Endothelial cell of umbilical vein (primary cell): ENCODE data around the gene INPP4B. TPM values are rescaled to one million over a fixed set of nuclear protein-coding genes. Genes with fewer than 3 reads are reported as not detected.

Experiments used
- BruUV-seq: library from RNA; stranded (reverse); fragments of 400-500 nt; replicated peaks from 2 replicates; lab custom pipeline; 2021; lab: Mats Ljungman, UMichigan
- CTCF ChIA-PET: fragments of 300-600, 350-600 bp; sonication (Branson Sonifier 250); formaldehyde crosslinking; loops from one replicate; lab custom pipeline; 2021; ENCODE audit warnings: antibody characterized with exemption, inconsistent platforms; lab: Charles Lee
- POLR2A ChIA-PET: fragments of 300-600, 350-600 bp; sonication (Branson Sonifier 250); formaldehyde crosslinking; loops from one replicate; lab custom pipeline; 2021; ENCODE audit warnings: antibody characterized with exemption, inconsistent platforms; lab: Charles Lee
- DNase-seq: peaks from one replicate; pipeline ENCODE4 v3.0.0-alpha.2; 2011; ENCODE audit warnings: low read depth, low spot score
- FAIRE-seq: peaks from 2 replicates; lab custom pipeline; 2011; peaks lifted over from hg19 to GRCh38; lab: Jason Lieb, UNC
- H2AFZ ChIP-seq: 2 replicates; pipeline ENCODE4 v1.6.0; 2012; ENCODE audit warnings: low read depth, low read length, control low read depth, inconsistent platforms
- H3K27ac ChIP-seq: 2 replicates; pipeline ENCODE4 v1.5.1; 2011; ENCODE audit warnings: low read depth, mild to moderate bottlenecking, control low read depth, low read length, moderate library complexity; ENCODE audit not compliant: insufficient read depth
- H3K27me3 ChIP-seq, 2 experiments: 2 replicates each; pipeline versions ENCODE4 v1.6.0 to v1.6.1; 2011; ENCODE audit warnings: low read length in 2 of 2, mixed read lengths in 1 of 2; ENCODE audit not compliant: control insufficient read depth in 2 of 2, insufficient read depth in 2 of 2
- H3K36me3 ChIP-seq, 2 experiments: 2 replicates in 1 of 2; 3 replicates in 1 of 2; pipeline ENCODE4 v1.5.1; 2011; ENCODE audit warnings: low read length in 2 of 2, mild to moderate bottlenecking in 1 of 2, moderate library complexity in 1 of 2; ENCODE audit not compliant: control insufficient read depth in 2 of 2, insufficient read depth in 2 of 2; ENCODE audit errors: extremely low read depth in 1 of 2
- H3K4me1 ChIP-seq: 3 replicates; pipeline ENCODE4 v1.5.1; 2011; ENCODE audit warnings: mild to moderate bottlenecking, low read length; ENCODE audit not compliant: control insufficient read depth, insufficient read depth; ENCODE audit errors: extremely low read depth
- H3K4me2 ChIP-seq: 2 replicates; pipeline ENCODE4 v1.6.1; 2011; ENCODE audit warnings: low read length, control low read depth, mixed read lengths; ENCODE audit not compliant: insufficient read depth
- H3K4me3 ChIP-seq, 3 experiments: fragments of 200-600 bp in 1 of 3; sonication (generic), shearing (Covaris generic) in 1 of 3; replicated peaks in 1 of 3; 2 replicates each; pipeline ENCODE4 v1.5.1; 2011 to 2016; ENCODE audit warnings: control low read depth in 3 of 3, low read length in 3 of 3, mild to moderate bottlenecking in 2 of 3, inconsistent platforms in 1 of 3, low read depth in 1 of 3, moderate library complexity in 1 of 3; ENCODE audit not compliant: insufficient read depth in 1 of 3
- H3K79me2 ChIP-seq: 2 replicates; pipeline ENCODE4 v1.6.0; 2012; ENCODE audit warnings: low read length, inconsistent platforms; ENCODE audit not compliant: control insufficient read depth, insufficient read depth
- H3K9ac ChIP-seq: replicated peaks from 2 replicates; pipeline ENCODE3; 2011; ENCODE audit warnings: low read length, control low read depth; ENCODE audit not compliant: insufficient read depth; ENCODE audit errors: extremely low read depth
- H3K9me1 ChIP-seq: replicated peaks from 3 replicates; pipeline ENCODE4 v1.6.0; 2011; ENCODE audit warnings: mild to moderate bottlenecking, low read length; ENCODE audit not compliant: control insufficient read depth, insufficient read depth; ENCODE audit errors: extremely low read depth
- H3K9me3 ChIP-seq: replicated peaks from 2 replicates; pipeline ENCODE4 v1.5.1; 2012; ENCODE audit warnings: low read length, inconsistent platforms; ENCODE audit not compliant: control insufficient read depth, insufficient read depth
- H4K20me1 ChIP-seq: replicated peaks from 2 replicates; pipeline ENCODE3; 2011; ENCODE audit warnings: mild to moderate bottlenecking, low read length; ENCODE audit not compliant: control insufficient read depth, insufficient read depth; ENCODE audit errors: extremely low read depth
- CTCF ChIP-seq, 2 donors: IDR thresholded peaks; 1 replicate in 1 of 2; 2 replicates in 1 of 2; pipeline ENCODE4 v1.5.1; 2011; ENCODE audit warnings: low read length in 2 of 2, mild to moderate bottlenecking in 2 of 2, moderate library complexity in 2 of 2, control low read depth in 1 of 2, inconsistent platforms in 1 of 2, low read depth in 1 of 2; ENCODE audit not compliant: insufficient read depth in 1 of 2; ENCODE audit errors: extremely low read depth in 1 of 2
- EZH2 ChIP-seq: IDR thresholded peaks from 2 replicates; pipeline ENCODE4 v1.6.1; 2012; ENCODE audit warnings: borderline replicate concordance, low read depth, mild to moderate bottlenecking, moderate library complexity, low read length, inconsistent platforms; ENCODE audit not compliant: severe bottlenecking
- GATA2 ChIP-seq: IDR thresholded peaks from 2 replicates; pipeline ENCODE4 v1.7.0; 2011; ENCODE audit warnings: low read depth, mild to moderate bottlenecking, moderate library complexity, mixed read lengths, low read length; ENCODE audit not compliant: insufficient read length, insufficient read depth
- JUN ChIP-seq: IDR thresholded peaks from 2 replicates; pipeline ENCODE4 v1.6.1; 2011; ENCODE audit warnings: borderline replicate concordance, low read depth; ENCODE audit not compliant: insufficient read length, insufficient read depth
- MYC ChIP-seq: IDR thresholded peaks from one replicate; pipeline ENCODE4 v1.6.1; 2011; ENCODE audit warnings: mild to moderate bottlenecking, low read depth, low read length
- POLR2AphosphoS5 ChIP-seq: IDR thresholded peaks from 2 replicates; pipeline ENCODE4 v1.6.1; 2012; ENCODE audit warnings: low read depth, mild to moderate bottlenecking, control low read depth, low read length, moderate library complexity; ENCODE audit not compliant: insufficient read depth
- dilution Hi-C: fragments of 300-500 bp; cut with MboI; formaldehyde crosslinking; loops from one replicate; pipeline ENCODE4 v1.15.0; 2019; ENCODE audit warnings: low sequenced_read_pairs; ENCODE audit not compliant: extremely low pct_ligation_motif_present
- intact Hi-C: fragments of 100-400 bp; cut with micrococcal nuclease; formaldehyde crosslinking; loops from one replicate; pipeline ENCODE4 v1.10.0; 2022
- polyA plus RNA-seq, 4 experiments: library from polyadenylated mRNA; depleted of rRNA in 3 of 4; stranded (reverse) in 3 of 4; unstranded in 1 of 4; fragments of >200 nt; gene quantifications; 2 replicates each; pipeline versions ENCODE4 v1.2.1 to v1.2.3, GENCODE V29; 2011 to 2012; ENCODE audit warnings: missing spikeins in 1 of 4
- total RNA-seq: library from RNA; stranded (reverse); gene quantifications from 2 replicates; pipeline ENCODE4 v1.2.3, GENCODE V29; 2021

The INPP4B gene
- total and polyA plus RNA-seq, 2 donors (not counting 3 experiments of a cell fraction or from before 2014, with no cell fraction given), result 0.41 to 3.1 TPM

GRCh38 chr4:142377342-142378091 lies 468.6 kb downstream of the INPP4B start:
- BruUV-seq, result no TSS peak
- Histone ChIP-seq H3K4me2 (no peak overlapping the region), H3K9me3 (no peaks in the 10 kb centered on the region), H3K4me3 (no peak overlapping the region), H3K27me3 (no peaks in the 10 kb centered on the region), H3K9me1 (no peaks in the 10 kb centered on the region), H2AFZ (no peak overlapping the region), H3K4me1 (peaks cover 13% of the 10 kb centered on the region), H3K79me2 (no peaks in the 10 kb centered on the region), H3K36me3 (no peaks in the 10 kb centered on the region), H4K20me1 (no peaks in the 10 kb centered on the region), H3K9ac (no peak overlapping the region), H3K27ac (no peak overlapping the region)
- intact Hi-C loops, result no loop called here
- dilution Hi-C loops, result no loop called here
- ChIA-PET POLR2A (no interaction called here), CTCF (interaction anchor here (2.2 kb wide), 1 partner anchor 11 kb away, joined by 5 read pairs; no protein-coding TSS in a partner anchor)
- DNase-seq (no peak), FAIRE-seq (no peak)
- no peak for TF ChIP-seq POLR2AphosphoS5
- no peak for TF ChIP-seq CTCF (IDR thresholded peaks at IDR 0.05; ENCODE audit: extremely low read depth in 1 of 2, insufficient read depth in 1 of 2, low read depth in 1 of 2, low read length in 2 of 2)
- no peak for TF ChIP-seq JUN

GRCh38 chr4:142376204-142376603 lies 469.9 kb downstream of the INPP4B start:
- intact Hi-C loops, result no loop called here
- CTCF ChIA-PET, result no interaction called here
- Histone ChIP-seq H4K20me1 (no peaks in the 10 kb centered on the region), H3K9ac (no peak overlapping the region), H3K79me2 (no peaks in the 10 kb centered on the region), H3K27ac (no peak overlapping the region), H3K4me2 (no peak overlapping the region), H2AFZ (no peak overlapping the region), H3K9me3 (no peaks in the 10 kb centered on the region), H3K4me3 (no peak overlapping the region), H3K9me1 (no peaks in the 10 kb centered on the region), H3K36me3 (no peaks in the 10 kb centered on the region), H3K4me1 (peaks cover 13% of the 10 kb centered on the region), H3K27me3 (no peaks in the 10 kb centered on the region)
- DNase-seq (no peak), FAIRE-seq (no peak)
- no TSS peak for BruUV-seq
- no peak for TF ChIP-seq CTCF (IDR thresholded peaks at IDR 0.05; ENCODE audit: extremely low read depth in 1 of 2, insufficient read depth in 1 of 2, low read depth in 1 of 2, low read length in 2 of 2)
- no peak for TF ChIP-seq GATA2
- no peak for TF ChIP-seq MYC
- TF ChIP-seq EZH2, result no peak
- POLR2A ChIA-PET, result no interaction called here
- dilution Hi-C loops, result no loop called here
